ENCODE results near the gene NAA38. TPM values are rescaled to one million over a fixed set of nuclear protein-coding genes. Genes with fewer than 3 reads are reported as not detected.
"Not testable (repeated sequence)": the region's sequence is repeated elsewhere in the genome, so short reads cannot be mapped to it uniquely, and the experiment has no call there.

NAA38 gene
- total RNA-seq, 1 donor from 2014 or later, result 93.3 TPM

GRCh38 chr17:7881276-7882054, 24.1 kb upstream of the NAA38 start:
- ATAC-seq, result no peak

GRCh38 chr17:7880076-7880868, 22.9 kb upstream of the NAA38 start:
- no peak for ATAC-seq

GRCh38 chr17:7878234-7878633, 20.9 kb upstream of the NAA38 start:
- no peak for ATAC-seq

- ATAC-seq, result no peak
Observed at GRCh38 chr17:7875804-7876370, 18.5 kb upstream of the NAA38 start.

- ATAC-seq, result no peak
Observed at GRCh38 chr17:7873051-7873450, 15.7 kb upstream of the NAA38 start.

- peak; percentile 76 for ATAC-seq
Observed at GRCh38 chr17:7867881-7868329, 10.5 kb upstream of the NAA38 start.

GRCh38 chr17:7864995-7865650, 7.8 kb upstream of the NAA38 start:
- ATAC-seq, result peak; percentile 69

- not testable (repeated sequence) for ATAC-seq
Observed at GRCh38 chr17:7864384-7864783, 7.0 kb upstream of the NAA38 start.

- no peak for ATAC-seq
Observed at GRCh38 chr17:7862692-7863437, 5.5 kb upstream of the NAA38 start.

GRCh38 chr17:7859028-7859427, 1.7 kb upstream of the NAA38 start:
- no peak for ATAC-seq

- ATAC-seq, result peak; percentile 5
Observed at GRCh38 chr17:7858522-7858810, 1.1 kb upstream of the NAA38 start.

- peak; percentile 60 for ATAC-seq
Observed at GRCh38 chr17:7857713-7858521, 558 bp upstream of the NAA38 start, which contains the start of gene CYB5D1. Gene CYB5D1, plus strand, starts transcription at chr17:7858003. Its CDS starts 132 bp downstream, at chr17:7858135.

GRCh38 chr17:7856011-7856810, 1.1 kb downstream of the NAA38 start:
- no peak for ATAC-seq

GRCh38 chr17:7855660-7856010, 1.7 kb downstream of the NAA38 start:
- no peak for ATAC-seq

- ATAC-seq, result no peak
Observed at GRCh38 chr17:7854851-7855659, 2.3 kb downstream of the NAA38 start, which contains the start of gene TMEM88. Gene TMEM88, plus strand, starts transcription at chr17:7855066. Its CDS starts 9 bp downstream, at chr17:7855075.

- no peak for ATAC-seq
Observed at GRCh38 chr17:7854078-7854777, 3.1 kb downstream of the NAA38 start.

- ATAC-seq, result no peak
Observed at GRCh38 chr17:7853691-7854038, 3.7 kb downstream of the NAA38 start.

- no peak for ATAC-seq
Observed at GRCh38 chr17:7852919-7853690, 4.3 kb downstream of the NAA38 start.

All from esophagus mucosa (tissue), 1 donor.